HG03196 (cell line): ENCODE data around the gene NFIX.

Experiments
- ATAC-seq: cut with Tn5 transposase; IDR thresholded peaks from one replicate; pipeline ENCODE4 v1.9.1; 2021; ENCODE audit not compliant: unreplicated experiment

The NFIX gene

GRCh38 chr19:12987190-12987589, 8.1 kb upstream of the NFIX start:
- ATAC-seq: no peak

- no peak for ATAC-seq
Measured at GRCh38 chr19:12987781-12988180, 7.5 kb upstream of the NFIX start.

GRCh38 chr19:12990431-12990830, 4.8 kb upstream of the NFIX start:
- ATAC-seq: no peak

- ATAC-seq: no peak
Measured at GRCh38 chr19:12990853-12991252, 4.4 kb upstream of the NFIX start.

GRCh38 chr19:12991296-12991695, 4.0 kb upstream of the NFIX start:
- no peak for ATAC-seq

DNA sequence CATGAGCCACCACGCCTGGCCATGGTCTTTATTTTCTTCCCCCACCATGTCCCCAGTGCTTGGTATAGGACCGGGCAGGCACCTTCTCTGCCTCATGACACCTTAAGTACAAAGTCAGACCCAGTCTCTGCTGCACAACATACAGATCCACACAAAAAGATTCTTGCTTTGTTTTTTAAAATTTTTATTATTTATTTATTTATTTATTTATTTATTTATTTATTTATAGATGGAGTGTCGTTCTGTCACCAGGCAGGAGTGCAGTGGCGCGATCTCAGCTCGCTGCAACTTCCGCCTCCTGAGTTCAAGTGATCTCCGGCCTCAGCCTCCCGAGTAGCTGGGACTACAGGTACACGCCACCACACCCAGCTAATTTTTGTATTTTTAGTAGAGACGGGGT, 2.5 kb upstream of the NFIX start:
- no peak for ATAC-seq

GRCh38 chr19:12993562-12993961, 1.7 kb upstream of the NFIX start:
- no peak for ATAC-seq

GRCh38 chr19:12995596-12996405, 526 bp downstream of the NFIX start:
- ATAC-seq: no peak

GRCh38 chr19:12996406-12997094, 1.3 kb downstream of the NFIX start:
- no peak for ATAC-seq

DNA sequence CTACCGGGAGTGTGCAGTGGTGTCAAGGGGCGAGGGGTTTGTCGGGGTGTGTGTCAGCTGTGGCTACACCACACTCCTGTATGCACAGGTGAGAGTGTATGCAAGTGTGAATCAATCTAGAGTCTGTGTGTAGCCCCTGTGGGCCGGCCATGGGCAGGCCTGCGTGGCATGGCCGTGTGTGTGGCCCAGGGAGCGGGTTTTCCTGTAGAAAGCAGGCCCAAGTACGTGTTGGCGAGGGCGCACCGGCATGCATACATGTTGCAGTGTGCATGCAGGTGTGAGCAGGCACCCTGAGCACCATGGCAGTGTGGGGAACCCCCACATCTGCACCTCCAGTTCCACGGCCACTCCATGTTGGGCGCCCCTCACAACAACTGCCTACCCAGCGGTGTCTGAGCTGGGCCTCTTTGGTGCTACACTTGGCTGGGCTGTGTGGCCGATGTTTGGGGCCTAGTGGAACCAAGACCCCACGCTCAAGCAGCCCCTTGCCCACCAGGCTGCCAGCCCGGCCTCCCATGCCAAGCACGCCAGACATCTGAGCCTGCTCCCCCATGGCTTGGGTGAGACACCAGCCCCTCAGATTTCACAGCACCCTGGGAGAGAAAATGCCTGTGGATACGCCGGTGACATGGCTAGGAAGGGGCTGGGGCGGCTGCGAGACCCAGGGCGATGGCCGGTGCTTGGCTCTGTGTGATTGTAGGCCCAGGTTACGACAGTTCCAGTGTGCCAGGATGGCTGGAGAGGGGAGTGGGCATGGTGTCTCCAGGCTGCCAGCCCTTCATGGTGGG, 2.1 kb downstream of the NFIX start:
- no peak for ATAC-seq

DNA sequence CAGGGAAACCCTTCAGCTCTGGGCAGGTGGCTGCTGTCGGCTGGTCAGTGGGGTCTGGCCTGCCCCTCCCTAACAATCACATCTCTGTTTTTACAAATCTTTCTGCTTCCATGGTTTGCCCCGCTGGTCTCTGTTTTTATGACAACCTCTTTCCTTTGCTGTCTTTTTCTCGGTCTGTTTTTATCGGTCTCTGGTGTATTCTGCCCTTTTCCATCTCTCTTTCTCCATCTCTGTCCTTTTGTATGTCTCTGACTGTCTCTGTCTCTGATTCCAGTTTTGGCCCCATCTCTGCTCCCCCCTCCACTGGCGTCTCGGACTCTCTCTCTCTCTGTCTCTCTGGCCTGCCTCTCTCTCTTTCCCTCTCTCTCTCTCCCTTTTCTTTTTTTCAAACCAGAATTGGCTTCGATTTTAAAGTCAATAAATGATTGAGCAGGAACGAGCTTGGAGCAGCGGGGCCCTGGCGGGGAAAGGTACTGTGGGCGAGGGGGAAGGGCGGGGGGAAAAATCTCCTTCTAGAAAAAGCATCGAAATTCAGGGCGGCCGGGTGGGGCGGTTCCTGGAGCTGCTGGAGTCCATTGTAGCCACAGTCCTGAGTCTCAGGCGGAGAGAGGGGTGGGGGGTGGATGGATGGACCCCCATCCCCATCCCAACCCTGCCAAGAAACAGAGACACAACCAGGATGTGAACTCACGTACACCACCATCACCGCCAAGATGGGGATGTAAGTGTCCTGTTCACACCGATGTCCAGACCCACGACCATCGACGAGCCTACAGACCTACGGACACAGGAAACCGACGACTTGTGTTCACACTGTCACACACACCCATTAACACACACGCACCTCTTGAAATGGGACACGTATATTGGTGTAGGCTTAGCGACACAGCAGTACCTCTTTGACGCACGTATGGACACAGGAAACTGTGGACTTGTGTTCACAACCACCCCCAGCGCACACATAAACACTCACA, 3.0 kb downstream of the NFIX start:
- ATAC-seq: no peak

- ATAC-seq: no peak
Measured at GRCh38 chr19:13001166-13001501, 5.9 kb downstream of the NFIX start.

- no peak for ATAC-seq
Measured at GRCh38 chr19:13001502-13002165, 6.4 kb downstream of the NFIX start.

DNA sequence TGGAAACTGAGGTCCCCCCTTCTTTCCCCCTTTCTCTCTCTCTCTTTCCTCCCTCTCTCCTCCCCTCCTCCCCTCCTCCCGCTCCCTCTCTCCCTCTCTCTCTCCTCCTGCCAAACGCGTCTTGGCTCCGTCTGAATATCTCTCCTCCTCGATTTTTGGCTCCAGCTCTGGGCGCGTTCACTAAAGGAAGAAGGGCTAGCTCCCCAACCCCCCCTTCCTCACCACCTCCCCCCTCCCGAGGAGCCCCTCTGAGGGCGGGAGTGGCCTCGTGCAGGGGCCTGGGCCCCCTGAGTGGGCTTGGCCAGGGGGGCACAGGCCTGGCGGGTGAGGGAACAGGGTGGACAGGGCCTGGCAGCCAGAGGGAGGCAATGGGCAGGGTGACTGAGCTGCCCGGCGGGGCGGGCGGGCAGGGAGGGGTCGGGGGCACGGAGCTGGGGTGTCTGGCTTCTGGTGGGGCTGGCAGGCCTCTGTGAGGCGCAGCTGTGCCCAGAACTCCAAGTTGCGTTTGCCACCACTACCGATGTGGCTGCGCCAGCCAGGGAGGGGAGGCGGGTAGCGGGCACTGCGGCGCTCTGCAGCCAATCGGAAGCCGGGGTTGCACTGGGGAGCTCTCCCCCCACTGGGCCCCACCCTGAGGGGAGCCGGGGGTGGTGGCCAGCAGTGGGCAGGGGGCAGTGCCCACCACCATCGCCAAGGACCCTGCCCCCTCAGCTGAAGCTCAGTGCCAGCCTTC, 7.1 kb downstream of the NFIX start:
- no peak for ATAC-seq

DNA sequence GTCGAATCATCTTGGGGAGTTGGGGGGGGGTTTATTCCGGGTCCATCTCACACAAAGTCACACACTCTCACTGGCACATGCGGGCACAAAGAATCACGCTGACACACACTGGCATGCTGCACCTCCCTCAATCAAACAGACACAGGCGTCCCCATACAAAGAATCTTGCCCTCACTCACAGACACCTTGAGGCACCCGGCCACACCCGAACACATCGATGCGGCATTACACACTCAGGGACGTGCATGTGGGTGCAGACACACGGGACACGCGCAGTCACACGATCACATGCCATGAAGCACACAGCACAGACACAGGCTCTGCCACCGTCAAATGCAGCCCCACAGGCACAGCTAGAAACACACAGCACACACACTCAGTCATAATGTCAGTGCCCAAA, 7.8 kb downstream of the NFIX start:
- no peak for ATAC-seq

DNA sequence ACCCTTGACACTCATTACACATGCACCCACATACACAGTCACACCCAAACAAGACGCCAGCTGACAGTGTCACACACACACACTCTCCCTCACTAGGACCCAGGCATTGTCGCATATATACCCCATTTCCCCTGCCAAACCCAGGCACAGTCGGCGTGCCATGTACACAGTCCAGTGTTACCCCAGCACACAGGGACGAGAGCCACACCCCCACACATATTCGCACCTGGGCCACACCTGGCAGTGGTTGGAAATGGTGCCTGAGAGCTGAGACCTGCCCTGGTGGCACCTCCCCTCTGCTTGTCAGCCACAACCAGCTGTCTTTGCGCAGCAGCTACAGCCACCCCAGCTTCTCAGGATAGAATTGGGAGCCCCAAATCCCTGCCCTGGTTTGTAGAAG, 9.0 kb downstream of the NFIX start:
- no peak for ATAC-seq

- ATAC-seq: no peak
Measured at GRCh38 chr19:13005253-13005652, 10.0 kb downstream of the NFIX start.

GRCh38 chr19:13005861-13006370, 10.6 kb downstream of the NFIX start:
- no peak for ATAC-seq
